HepG2 (cell line): ENCODE results near the gene BBS5. TPM values are rescaled to one million over a fixed set of nuclear protein-coding genes. Genes with fewer than 3 reads are reported as not detected.

Experiments used
- ATAC-seq: fragments of 200-7000 bp; cut with Tn5 transposase; 3 replicates; pipeline ENCODE4 v1.9.1; 2020; ENCODE audit warnings: mild to moderate bottlenecking, moderate library complexity
- BruUV-seq: library from RNA; stranded (reverse); fragments of 400-500 nt; replicated peaks from 2 replicates; lab custom pipeline; 2021; lab: Mats Ljungman, UMichigan
- CTCF ChIA-PET: fragments of 300-600 bp; formaldehyde crosslinking; extraction: SDS; loops from one replicate; lab custom pipeline; 2021; ENCODE audit warnings: low total read pairs, inconsistent platforms, low intra/inter-chr PET ratio; lab: Yijun Ruan, JAX
- POLR2A ChIA-PET: fragments of 350-600 bp; sonication (Branson Sonifier 250); formaldehyde crosslinking; loops from one replicate; lab custom pipeline; 2020; ENCODE audit warnings: antibody characterized with exemption, inconsistent platforms; lab: Yijun Ruan, JAX
- DNase-seq: peaks from one replicate; pipeline ENCODE4 v3.0.0-alpha.2; 2015; ENCODE audit warnings: low spot score
- FAIRE-seq: peaks from 3 replicates; lab custom pipeline; 2011; peaks lifted over from hg19 to GRCh38; lab: Jason Lieb, UNC
- H2AFZ ChIP-seq: one replicate; pipeline ENCODE4 v1.6.1; 2011; ENCODE audit warnings: low read length, inconsistent platforms
- H3K27ac ChIP-seq: fragments of 300-600 bp; 3 replicates; pipeline ENCODE4 v1.8.0; 2011; ENCODE audit warnings: mixed run types, mild to moderate bottlenecking, mixed read lengths, low read length, inconsistent platforms; ENCODE audit not compliant: insufficient read depth; ENCODE audit errors: extremely low read length
- H3K27me3 ChIP-seq, 2 experiments: fragments of 200-600 bp in 1 of 2; 2 replicates in 1 of 2; 3 replicates in 1 of 2; pipeline versions ENCODE4 v1.6.0 to v1.8.0; 2011; ENCODE audit warnings: low read length in 2 of 2, mild to moderate bottlenecking in 2 of 2, moderate library complexity in 2 of 2, inconsistent platforms in 1 of 2; ENCODE audit not compliant: insufficient read depth in 2 of 2, control insufficient read depth in 1 of 2
- H3K36me3 ChIP-seq, 2 experiments: fragments of 200-600 bp in 1 of 2; replicated peaks in 1 of 2; 2 replicates in 1 of 2; 3 replicates in 1 of 2; pipeline versions ENCODE4 v1.5.1 to v1.8.0; 2011; ENCODE audit warnings: low read length in 2 of 2, inconsistent platforms in 1 of 2; ENCODE audit not compliant: insufficient read depth in 2 of 2, control insufficient read depth in 1 of 2
- H3K4me1 ChIP-seq: 2 replicates; pipeline ENCODE4 v1.5.1; 2012; ENCODE audit warnings: low read length, inconsistent platforms; ENCODE audit not compliant: insufficient read depth
- H3K4me2 ChIP-seq: 2 replicates; pipeline ENCODE4 v1.6.0; 2011; ENCODE audit warnings: low read depth, low read length, inconsistent platforms
- H3K4me3 ChIP-seq, 3 experiments: fragments of 200-600 bp in 1 of 3; sonication (generic), shearing (Covaris generic) in 1 of 3; replicated peaks in 1 of 3; 2 replicates each; pipeline ENCODE4 v1.5.1; 2011 to 2016; ENCODE audit warnings: low read length in 3 of 3, inconsistent platforms in 2 of 3, low read depth in 2 of 3, mild to moderate bottlenecking in 2 of 3, control low read depth in 1 of 3, mixed read lengths in 1 of 3; ENCODE audit not compliant: insufficient read depth in 1 of 3
- H3K79me2 ChIP-seq: one replicate; pipeline ENCODE4 v1.6.1; 2011; ENCODE audit warnings: low read length, inconsistent platforms; ENCODE audit not compliant: insufficient read depth
- H3K9ac ChIP-seq: 2 replicates; pipeline ENCODE4 v1.6.0; 2011; ENCODE audit warnings: mild to moderate bottlenecking, low read depth, low read length, inconsistent platforms; ENCODE audit not compliant: insufficient read depth
- H3K9me3 ChIP-seq: 2 replicates; pipeline ENCODE4 v1.5.1; 2012; ENCODE audit warnings: mild to moderate bottlenecking, low read length
- H4K20me1 ChIP-seq: 2 replicates; pipeline ENCODE4 v1.6.0; 2011; ENCODE audit warnings: inconsistent platforms, mild to moderate bottlenecking, low read length, moderate library complexity; ENCODE audit not compliant: insufficient read depth
- CBFB ChIP-seq: sonication (generic); formaldehyde crosslinking; IDR thresholded peaks from 2 replicates; pipeline ENCODE4 v1.4.0; 2020; ENCODE audit warnings: missing genetic modification reagents
- ELF3 ChIP-seq: IDR thresholded peaks from 2 replicates; pipeline ENCODE4 v1.6.1; 2016; ENCODE audit warnings: missing genetic modification reagents, missing compliant biosample characterization
- HNF4A ChIP-seq: sonication (generic); formaldehyde crosslinking; IDR thresholded peaks from 2 replicates; pipeline ENCODE4 v1.4.0; 2020; ENCODE audit warnings: missing genetic modification reagents
- HNF4G ChIP-seq, 2 experiments: sonication (generic) in 1 of 2; formaldehyde crosslinking in 1 of 2; IDR thresholded peaks; 2 replicates each; pipeline versions ENCODE4 v1.4.0 to v1.6.1; 2011 to 2020; ENCODE audit warnings: borderline replicate concordance in 2 of 2, low read depth in 2 of 2, mild to moderate bottlenecking in 2 of 2, low read length in 1 of 2, missing genetic modification reagents in 1 of 2, moderate library complexity in 1 of 2
- HNRNPUL1 ChIP-seq: fragments of 200-400 bp; formaldehyde crosslinking; IDR thresholded peaks from 2 replicates; pipeline ENCODE4 v1.6.1; 2017; ENCODE audit warnings: low read depth, mild to moderate bottlenecking, low read length, moderate library complexity
- LCORL ChIP-seq, 2 experiments: fragments of 450-650 bp in 1 of 2; sonication (generic) in 1 of 2; formaldehyde crosslinking in 1 of 2; IDR thresholded peaks; 2 replicates each; pipeline versions ENCODE4 v1.5.0 to v1.6.1; 2017 to 2020; ENCODE audit warnings: antibody characterized with exemption in 1 of 2, missing genetic modification reagents in 1 of 2
- MEF2D ChIP-seq: sonication (generic); formaldehyde crosslinking; IDR thresholded peaks from 2 replicates; pipeline ENCODE4 v1.5.1; 2020; ENCODE audit warnings: mild to moderate bottlenecking, missing genetic modification reagents
- TEAD2 ChIP-seq: sonication (generic); formaldehyde crosslinking; IDR thresholded peaks from 2 replicates; pipeline ENCODE4 v1.9.0; 2021; ENCODE audit warnings: missing genetic modification reagents
- TRIM24 ChIP-seq: sonication (generic); formaldehyde crosslinking; IDR thresholded peaks from 2 replicates; pipeline ENCODE4 v1.8.0; 2022; ENCODE audit warnings: mild to moderate bottlenecking, missing genetic modification reagents
- ZNF431 ChIP-seq: sonication (generic); formaldehyde crosslinking; IDR thresholded peaks from 2 replicates; pipeline ENCODE4 v1.9.0; 2022; ENCODE audit warnings: missing genetic modification reagents, low read depth, mild to moderate bottlenecking, borderline replicate concordance
- ZNF468 ChIP-seq: sonication (generic); formaldehyde crosslinking; IDR thresholded peaks from 2 replicates; pipeline ENCODE4 v1.8.0; 2022; ENCODE audit warnings: mild to moderate bottlenecking, moderate library complexity, missing genetic modification reagents
- ZNF543 ChIP-seq: sonication (generic); formaldehyde crosslinking; IDR thresholded peaks from 2 replicates; pipeline ENCODE4 v1.4.0; 2020; ENCODE audit warnings: mild to moderate bottlenecking, missing genetic modification reagents
- ZNF607 ChIP-seq: sonication (generic); formaldehyde crosslinking; IDR thresholded peaks from 2 replicates; pipeline ENCODE4 v1.5.1; 2020; ENCODE audit warnings: missing genetic modification reagents, mild to moderate bottlenecking, borderline replicate concordance
- ZNF772 ChIP-seq: sonication (generic); formaldehyde crosslinking; IDR thresholded peaks from 2 replicates; pipeline ENCODE4 v1.5.0; 2020; ENCODE audit warnings: mild to moderate bottlenecking, missing genetic modification reagents
- WGBS: methylation state at CpG from one replicate; pipeline ENCODE4 v1.1.6; 2017; ENCODE audit warnings: low lambda C conversion rate; 5-methylcytosine and 5-hydroxymethylcytosine counted together
- in situ Hi-C: cut with HindIII; loops from 2 replicates; pipeline ENCODE4 v1.10.0; 2017; ENCODE audit warnings: low pct_unique_long_range_greater_than_20kb; ENCODE audit not compliant: extremely low pct_ligation_motif_present
- intact Hi-C: fragments of 100-400 bp; cut with micrococcal nuclease; formaldehyde crosslinking; loops from one replicate; pipeline ENCODE4 v1.10.0; 2022; ENCODE audit not compliant: unreplicated experiment
- polyA plus RNA-seq, 8 experiments: library from polyadenylated mRNA; depleted of rRNA in 3 of 8; stranded (reverse) in 7 of 8; unstranded in 1 of 8; fragments of >200 nt; fragmentation: Illumina TruSeq in 4 of 8; extraction: Trizol in 4 of 8; gene quantifications; 2 replicates each; pipeline versions ENCODE4 v1.2.1 to v1.2.3, GENCODE V29; 2011 to 2016; ENCODE audit warnings: low read depth in 4 of 8, missing spikeins in 1 of 8, mixed read lengths in 1 of 8; ENCODE audit not compliant: insufficient read depth in 1 of 8
- total RNA-seq, 5 experiments: library from RNA; depleted of rRNA; stranded (reverse); fragments of >200 nt; fragmentation: Illumina TruSeq; extraction: Trizol; gene quantifications; 2 replicates each; pipeline ENCODE4 v1.2.3, GENCODE V29; 2016; ENCODE audit warnings: low read depth in 1 of 5
- TF ChIP-seq, protein P1 (sequence below): IDR thresholded peaks from 2 replicates; pipeline ENCODE4 v1.6.1; 2016; ENCODE audit warnings: low read depth
- TF ChIP-seq, protein P2 (sequence below): sonication (generic); formaldehyde crosslinking; IDR thresholded peaks from 2 replicates; pipeline ENCODE4 v1.4.0; 2020; ENCODE audit warnings: low read depth, mild to moderate bottlenecking, missing genetic modification reagents

Gene BBS5
- total and polyA plus RNA-seq, 2 of the 13 experiments (the other 11 are each of a cell fraction or from before 2014, with no cell fraction given): 1.8 to 4.5 TPM

GRCh38 chr2:169493360-169493759 is 14.1 kb downstream of the BBS5 start (continued):
- no peak for TF ChIP-seq ZNF431 (CRISPR knock-in tag)
- TF ChIP-seq, protein P1, sequence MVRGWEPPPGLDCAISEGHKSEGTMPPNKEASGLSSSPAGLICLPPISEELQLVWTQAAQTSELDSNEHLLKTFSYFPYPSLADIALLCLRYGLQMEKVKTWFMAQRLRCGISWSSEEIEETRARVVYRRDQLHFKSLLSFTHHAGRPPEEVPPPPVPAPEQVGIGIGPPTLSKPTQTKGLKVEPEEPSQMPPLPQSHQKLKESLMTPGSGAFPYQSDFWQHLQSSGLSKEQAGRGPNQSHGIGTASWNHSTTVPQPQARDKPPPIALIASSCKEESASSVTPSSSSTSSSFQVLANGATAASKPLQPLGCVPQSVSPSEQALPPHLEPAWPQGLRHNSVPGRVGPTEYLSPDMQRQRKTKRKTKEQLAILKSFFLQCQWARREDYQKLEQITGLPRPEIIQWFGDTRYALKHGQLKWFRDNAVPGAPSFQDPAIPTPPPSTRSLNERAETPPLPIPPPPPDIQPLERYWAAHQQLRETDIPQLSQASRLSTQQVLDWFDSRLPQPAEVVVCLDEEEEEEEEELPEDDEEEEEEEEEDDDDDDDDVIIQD (CRISPR knock-in tag): peak; percentile 75; the same call in 1 of the 2 replicates
- TF ChIP-seq, protein P2, sequence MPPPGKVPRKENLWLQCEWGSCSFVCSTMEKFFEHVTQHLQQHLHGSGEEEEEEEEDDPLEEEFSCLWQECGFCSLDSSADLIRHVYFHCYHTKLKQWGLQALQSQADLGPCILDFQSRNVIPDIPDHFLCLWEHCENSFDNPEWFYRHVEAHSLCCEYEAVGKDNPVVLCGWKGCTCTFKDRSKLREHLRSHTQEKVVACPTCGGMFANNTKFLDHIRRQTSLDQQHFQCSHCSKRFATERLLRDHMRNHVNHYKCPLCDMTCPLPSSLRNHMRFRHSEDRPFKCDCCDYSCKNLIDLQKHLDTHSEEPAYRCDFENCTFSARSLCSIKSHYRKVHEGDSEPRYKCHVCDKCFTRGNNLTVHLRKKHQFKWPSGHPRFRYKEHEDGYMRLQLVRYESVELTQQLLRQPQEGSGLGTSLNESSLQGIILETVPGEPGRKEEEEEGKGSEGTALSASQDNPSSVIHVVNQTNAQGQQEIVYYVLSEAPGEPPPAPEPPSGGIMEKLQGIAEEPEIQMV (CRISPR knock-in tag): no peak
- TF ChIP-seq HNF4G (IDR thresholded peaks at IDR 0.05; ENCODE audit: borderline replicate concordance, low read depth, low read length): peak; percentile 38; the same call in 1 of the 2 replicates
- no peak for TF ChIP-seq HNF4G (CRISPR knock-in tag; IDR thresholded peaks at IDR 0.05; ENCODE audit: borderline replicate concordance, low read depth)
- TF ChIP-seq ZNF607 (CRISPR knock-in tag): no peak
- peak; percentile 68 for TF ChIP-seq HNF4A (CRISPR knock-in tag)
- peak; percentile 43; the same call in 1 of the 2 replicates for TF ChIP-seq HNRNPUL1
- no peak for TF ChIP-seq ZNF468

- DNase-seq (no peak), ATAC-seq (no peak), FAIRE-seq (no peak)
- intact Hi-C loops: no loop called here
- H3K27ac ChIP-seq: no peak overlapping the region
- no peaks in the 10 kb centered on the region for H3K27me3 ChIP-seq
- BruUV-seq: no TSS peak
- H3K36me3 ChIP-seq: peaks cover 0 to 4% of the 10 kb centered on the region in 2 experiments; a peak in 3 of 5 replicates
- peaks cover 25% of the 10 kb centered on the region for H3K4me1 ChIP-seq
- no peaks in the 10 kb centered on the region for H3K9me3 ChIP-seq
- H2AFZ ChIP-seq: no peak overlapping the region
- H4K20me1 ChIP-seq: no peaks in the 10 kb centered on the region
- no peak overlapping the region for H3K4me3 ChIP-seq
- 92% methylated on average over 5 of the region's 5 CpGs for WGBS
- no peaks in the 10 kb centered on the region for H3K79me2 ChIP-seq
- in situ Hi-C loops: no loop called here
- no peak overlapping the region for H3K4me2 ChIP-seq
- CTCF ChIA-PET: no interaction called here
- POLR2A ChIA-PET: interaction anchor here (2.8 kb wide), 1 partner anchor 16 kb away, joined by 7 read pairs; the partner anchor contains the start of gene BBS5
- H3K9ac ChIP-seq: no peak overlapping the region
- TF ChIP-seq MEF2D (no peak), LCORL (IDR thresholded peaks at IDR 0.05) (no peak), LCORL (CRISPR knock-in tag; IDR thresholded peaks at IDR 0.05) (no peak), TEAD2 (CRISPR knock-in tag) (no peak), CBFB (CRISPR knock-in tag) (no peak), ZNF772 (CRISPR knock-in tag) (no peak), ZNF543 (CRISPR knock-in tag) (no peak), TRIM24 (no peak), ELF3 (no peak)
These were observed 16.1 kb downstream of the BBS5 start for GRCh38 chr2:169495310-169495928.
